ENCODE results near the gene ELOVL3.

ELOVL3 gene

DNA sequence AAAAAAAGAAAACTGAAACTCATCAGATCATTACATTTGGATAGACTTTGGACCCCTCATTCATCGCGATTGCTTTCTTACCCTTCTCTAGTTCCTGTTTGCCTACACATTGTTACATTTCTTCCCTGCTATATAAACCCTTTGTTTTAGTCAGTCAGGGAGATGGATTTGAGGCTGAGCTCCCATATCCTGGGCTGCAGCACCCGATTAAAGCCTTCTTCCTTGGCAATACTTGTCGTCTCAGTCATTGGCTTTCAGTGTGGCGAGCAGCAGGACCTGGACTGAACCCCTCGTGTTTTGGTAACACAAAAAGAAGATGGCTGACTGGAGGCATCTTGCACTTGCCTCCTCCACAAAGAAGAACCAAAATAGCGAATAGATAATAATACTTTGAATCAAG lies 34.1 kb upstream of the ELOVL3 start:
- intact Hi-C loops (cut with DNase I; ENCODE audit: low total_unique reads), result no loop called here
- TF ChIP-seq, protein P1, sequence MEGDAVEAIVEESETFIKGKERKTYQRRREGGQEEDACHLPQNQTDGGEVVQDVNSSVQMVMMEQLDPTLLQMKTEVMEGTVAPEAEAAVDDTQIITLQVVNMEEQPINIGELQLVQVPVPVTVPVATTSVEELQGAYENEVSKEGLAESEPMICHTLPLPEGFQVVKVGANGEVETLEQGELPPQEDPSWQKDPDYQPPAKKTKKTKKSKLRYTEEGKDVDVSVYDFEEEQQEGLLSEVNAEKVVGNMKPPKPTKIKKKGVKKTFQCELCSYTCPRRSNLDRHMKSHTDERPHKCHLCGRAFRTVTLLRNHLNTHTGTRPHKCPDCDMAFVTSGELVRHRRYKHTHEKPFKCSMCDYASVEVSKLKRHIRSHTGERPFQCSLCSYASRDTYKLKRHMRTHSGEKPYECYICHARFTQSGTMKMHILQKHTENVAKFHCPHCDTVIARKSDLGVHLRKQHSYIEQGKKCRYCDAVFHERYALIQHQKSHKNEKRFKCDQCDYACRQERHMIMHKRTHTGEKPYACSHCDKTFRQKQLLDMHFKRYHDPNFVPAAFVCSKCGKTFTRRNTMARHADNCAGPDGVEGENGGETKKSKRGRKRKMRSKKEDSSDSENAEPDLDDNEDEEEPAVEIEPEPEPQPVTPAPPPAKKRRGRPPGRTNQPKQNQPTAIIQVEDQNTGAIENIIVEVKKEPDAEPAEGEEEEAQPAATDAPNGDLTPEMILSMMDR (IDR thresholded peaks at IDR 0.05), result no peak
- no peak overlapping the region for H3K27ac ChIP-seq

DNA sequence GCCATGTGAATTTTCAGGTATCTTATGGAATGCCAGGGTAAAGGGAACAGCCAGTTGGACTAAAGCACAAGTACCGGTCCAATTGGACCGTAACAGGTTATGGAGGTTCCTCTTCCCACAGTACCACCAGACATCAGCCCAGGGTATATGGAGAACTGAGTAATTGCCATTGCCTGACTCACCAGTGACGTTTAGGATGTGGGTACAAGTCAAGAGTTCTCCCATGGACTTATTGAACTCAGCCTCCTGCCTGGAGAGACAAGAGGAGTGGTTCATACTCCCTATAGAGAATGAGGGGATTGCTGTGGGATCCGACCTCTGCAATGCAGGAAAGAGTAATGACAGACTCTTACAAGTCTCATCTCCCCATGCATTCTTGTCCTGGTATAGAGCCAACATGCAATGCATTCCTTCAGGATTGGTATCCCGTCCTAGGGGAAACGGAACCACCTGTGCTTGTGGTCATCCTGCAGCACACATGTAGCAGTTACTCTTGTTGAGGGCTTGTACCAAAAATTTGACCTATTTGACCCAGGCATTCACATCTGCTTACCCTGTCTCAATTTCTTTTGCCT lies 30.7 kb upstream of the ELOVL3 start:
- H3K27me3 ChIP-seq, result peaks cover 0 to 2% of the 10 kb centered on the region in 2 donors
- H3K4me1 ChIP-seq, result no peaks in the 10 kb centered on the region
- H3K4me3 ChIP-seq, result no peak overlapping the region
- no peak for DNase-seq
- no peak overlapping the region for H3K27ac ChIP-seq
- TF ChIP-seq, protein P1 (IDR thresholded peaks at IDR 0.05), result no peak
- no peaks in the 10 kb centered on the region for H3K9me3 ChIP-seq
- H3K36me3 ChIP-seq, result no peaks in the 10 kb centered on the region
- intact Hi-C loops (cut with DNase I; ENCODE audit: low total_unique reads), result no loop called here

More for the DNA sequence above, 34.1 kb upstream of the ELOVL3 start:
- Histone ChIP-seq H3K27me3 (no peaks in the 10 kb centered on the region), H3K4me1 (no peaks in the 10 kb centered on the region), H3K9me3 (no peaks in the 10 kb centered on the region), H3K36me3 (no peaks in the 10 kb centered on the region), H3K4me3 (no peak overlapping the region)
- DNase-seq, result no peak

DNA sequence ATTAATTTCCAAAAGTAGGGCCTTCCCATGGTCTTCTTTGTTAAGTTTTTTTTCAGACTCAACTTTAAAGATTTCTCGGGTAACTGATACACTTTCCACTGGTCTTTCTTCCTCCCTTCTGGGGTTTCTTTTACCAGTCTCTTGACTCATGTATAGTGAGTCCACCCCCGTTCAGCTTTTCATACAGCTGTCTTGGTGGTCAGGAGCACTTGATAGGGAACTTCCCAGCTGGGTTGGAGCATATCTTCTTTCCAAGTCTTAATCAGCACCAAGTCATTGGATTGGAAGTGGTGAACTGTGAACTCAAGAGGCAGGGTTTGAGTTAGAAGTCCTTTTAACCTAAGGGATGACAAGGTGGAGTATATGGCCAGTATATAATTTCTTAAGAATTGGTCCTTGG lies 29.2 kb upstream of the ELOVL3 start:
- no peak for DNase-seq
- H3K27ac ChIP-seq, result no peak overlapping the region
- no peaks in the 10 kb centered on the region for H3K9me3 ChIP-seq
- H3K4me3 ChIP-seq, result no peak overlapping the region
- no peaks in the 10 kb centered on the region for H3K4me1 ChIP-seq
- TF ChIP-seq, protein P1 (IDR thresholded peaks at IDR 0.05), result no peak
- H3K27me3 ChIP-seq, result peaks cover 0 to 8% of the 10 kb centered on the region in 2 donors
- intact Hi-C loops (cut with DNase I; ENCODE audit: low total_unique reads), result no loop called here
- H3K36me3 ChIP-seq, result no peaks in the 10 kb centered on the region

DNA sequence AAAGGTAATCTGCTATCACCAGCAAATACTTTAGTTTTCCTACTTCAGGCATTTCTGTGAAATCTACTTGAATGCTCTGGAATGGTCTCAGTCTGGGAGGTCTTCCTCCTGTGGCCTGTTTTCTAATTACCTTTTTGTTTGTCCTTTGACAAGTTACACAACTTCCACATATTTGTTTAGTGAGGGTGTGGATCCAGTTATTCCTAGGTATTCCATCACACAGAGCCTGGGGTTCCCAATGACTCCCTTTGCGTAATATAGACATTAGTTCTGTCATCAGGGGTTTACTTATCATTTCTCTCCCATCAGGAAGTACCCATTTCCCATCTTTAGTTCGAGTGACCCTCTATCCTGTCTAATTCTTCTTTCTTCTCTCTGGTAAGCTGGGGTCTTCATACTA lies 28.1 kb upstream of the ELOVL3 start:
- no peaks in the 10 kb centered on the region for H3K4me1 ChIP-seq
- intact Hi-C loops (cut with DNase I; ENCODE audit: low total_unique reads), result no loop called here
- TF ChIP-seq, protein P1 (IDR thresholded peaks at IDR 0.05), result no peak

DNA sequence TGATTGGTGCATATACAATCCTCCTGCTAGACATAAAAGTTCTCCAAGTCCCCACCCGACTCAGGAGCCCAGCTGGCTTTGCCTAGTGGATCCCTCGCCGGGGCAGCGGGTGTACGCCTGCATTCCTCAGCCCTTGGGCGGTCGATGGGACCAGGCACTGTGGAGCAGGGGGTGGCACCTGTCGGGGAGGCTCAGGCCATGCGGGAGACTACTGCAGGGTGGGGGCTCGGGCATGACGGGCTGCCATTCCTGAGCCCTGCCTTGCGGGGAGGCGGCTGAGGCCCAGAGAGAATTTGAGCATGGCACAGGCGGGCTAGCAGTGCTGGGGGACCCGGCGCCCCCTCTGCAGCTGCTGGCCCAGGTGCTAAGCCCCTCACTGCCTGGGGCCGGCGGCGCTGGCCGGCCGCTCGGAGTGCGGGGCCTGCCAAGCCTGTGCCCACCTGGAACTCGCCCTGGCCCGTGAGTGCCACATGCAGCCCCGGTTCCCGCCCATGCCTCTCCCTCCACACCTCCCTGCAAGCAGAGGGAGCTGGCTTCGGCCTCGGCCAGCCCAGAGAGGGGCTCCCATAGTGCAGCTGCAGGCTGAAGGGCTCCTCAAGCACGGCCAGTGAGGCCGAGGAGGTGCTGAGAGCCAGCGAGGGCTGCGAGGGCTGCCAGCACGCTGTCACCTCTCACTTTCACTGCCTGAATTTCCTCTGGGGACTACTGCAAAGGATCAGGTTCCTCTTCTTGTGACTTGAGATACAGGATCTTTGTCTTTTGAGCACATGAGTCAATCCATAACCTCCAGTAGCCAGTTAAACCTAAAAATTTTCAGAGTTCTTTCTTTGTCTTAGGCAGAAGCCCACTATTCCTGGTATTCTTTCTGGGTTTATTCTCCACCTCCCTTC lies 25.1 kb upstream of the ELOVL3 start:
- Histone ChIP-seq H3K9me3 (peaks cover 0 to 9% (median 3%) of the 10 kb centered on the region in 3 donors), H3K27me3 (peaks cover 0 to 14% of the 10 kb centered on the region in 2 donors), H3K4me1 (no peaks in the 10 kb centered on the region), H3K36me3 (no peaks in the 10 kb centered on the region), H3K27ac (no peak overlapping the region), H3K4me3 (no peak overlapping the region)
- intact Hi-C loops (cut with DNase I; ENCODE audit: low total_unique reads), result no loop called here
- TF ChIP-seq, protein P1 (IDR thresholded peaks at IDR 0.05), result no peak
- no peak for DNase-seq

More for the DNA sequence above, 28.1 kb upstream of the ELOVL3 start:
- Histone ChIP-seq H3K27me3 (peaks cover 0 to 10% of the 10 kb centered on the region in 2 donors), H3K27ac (no peak overlapping the region), H3K4me3 (no peak overlapping the region), H3K9me3 (no peaks in the 10 kb centered on the region), H3K36me3 (no peaks in the 10 kb centered on the region)
- DNase-seq, result no peak

Measured in tibial artery (tissue), 4 donors.